HG03558 (cell line): ENCODE results near the gene KIAA0930.
"Not testable (repeated sequence)": the region's sequence is repeated elsewhere in the genome, so short reads cannot be mapped to it uniquely, and the experiment has no call there.

ENCODE experiments used
- ATAC-seq: cut with Tn5 transposase; IDR thresholded peaks from one replicate; pipeline ENCODE4 v1.9.1; 2021; ENCODE audit warnings: moderate number of reproducible peaks; ENCODE audit not compliant: unreplicated experiment; ENCODE audit errors: extremely low read depth

The KIAA0930 gene

DNA sequence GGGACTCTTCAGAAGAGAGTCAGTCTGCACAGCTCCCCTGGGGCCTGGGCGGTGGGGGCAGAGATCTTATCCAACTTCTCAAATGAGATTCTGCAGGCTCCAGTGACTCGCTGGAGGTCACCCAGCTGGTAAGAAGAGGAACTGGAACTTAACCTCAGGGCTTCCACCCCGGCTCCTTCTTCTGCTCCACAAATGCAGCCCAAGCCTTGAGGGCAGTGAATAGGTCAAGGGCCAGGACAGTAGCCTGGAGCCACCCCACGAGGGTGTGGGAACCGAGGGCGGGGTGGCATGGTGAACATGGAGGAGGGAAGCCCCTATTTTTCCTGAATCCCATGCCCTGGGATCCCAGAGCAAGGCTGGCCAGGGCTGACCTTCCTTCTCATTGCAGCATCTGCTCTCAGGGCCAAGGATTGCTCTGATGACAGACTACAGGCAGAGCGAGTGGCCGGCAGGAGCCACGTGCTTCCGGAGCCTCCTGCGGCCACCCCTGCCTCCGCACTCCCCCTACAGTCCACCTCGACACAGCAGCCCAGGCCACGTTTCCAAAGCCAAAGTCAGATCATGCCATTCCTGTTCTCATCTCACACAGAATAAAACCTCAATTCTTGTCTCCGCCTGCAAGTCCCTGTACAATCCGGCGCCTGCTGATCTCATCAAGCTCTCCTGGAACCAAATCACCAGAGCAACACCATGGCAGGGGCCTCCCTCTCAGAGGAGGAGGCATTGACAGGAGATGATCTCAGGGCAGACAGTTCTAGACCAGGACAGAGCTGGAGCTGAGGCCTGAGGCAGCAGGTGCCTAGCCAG is 23.0 kb upstream of the KIAA0930 start:
- no peak for ATAC-seq

- no peak for ATAC-seq
Observed at GRCh38 chr22:45262931-45263462, 22.3 kb upstream of the KIAA0930 start.

DNA sequence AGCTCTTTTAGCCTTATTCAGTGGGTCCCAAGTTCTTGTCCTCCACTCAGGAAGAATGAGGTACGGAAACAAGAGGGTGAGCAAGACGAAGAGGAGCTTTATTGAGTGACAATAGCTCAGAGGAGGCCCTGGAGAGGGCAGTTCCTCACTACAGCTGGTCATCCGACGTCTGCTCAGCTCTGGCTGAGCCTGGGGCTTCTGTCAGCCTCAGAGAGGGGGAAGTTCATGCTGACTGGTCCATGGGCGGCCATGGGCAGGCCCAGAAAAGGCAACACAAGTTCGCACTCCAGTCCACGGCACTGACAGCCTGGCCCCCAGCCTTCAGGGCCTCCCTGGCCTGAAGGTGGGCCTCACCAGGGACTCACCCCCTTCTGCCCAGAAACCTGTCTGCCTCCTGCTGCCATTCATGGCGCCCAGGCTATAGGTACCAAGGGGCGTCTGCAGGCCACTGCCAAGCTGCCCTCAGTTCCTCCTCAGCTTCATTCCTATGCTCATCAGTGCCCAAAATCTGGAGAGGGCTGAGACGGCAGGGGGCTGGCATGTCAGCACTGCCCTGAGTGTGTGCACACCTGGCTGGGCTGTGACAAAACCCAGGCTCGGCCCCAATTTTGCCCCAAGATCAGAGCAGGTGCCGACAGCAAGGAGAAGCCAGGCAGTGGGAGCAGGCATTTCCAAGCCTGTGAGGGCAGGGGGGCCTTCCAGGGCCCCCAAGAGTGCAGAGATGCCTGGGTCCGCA is 21.7 kb upstream of the KIAA0930 start:
- no peak for ATAC-seq

DNA sequence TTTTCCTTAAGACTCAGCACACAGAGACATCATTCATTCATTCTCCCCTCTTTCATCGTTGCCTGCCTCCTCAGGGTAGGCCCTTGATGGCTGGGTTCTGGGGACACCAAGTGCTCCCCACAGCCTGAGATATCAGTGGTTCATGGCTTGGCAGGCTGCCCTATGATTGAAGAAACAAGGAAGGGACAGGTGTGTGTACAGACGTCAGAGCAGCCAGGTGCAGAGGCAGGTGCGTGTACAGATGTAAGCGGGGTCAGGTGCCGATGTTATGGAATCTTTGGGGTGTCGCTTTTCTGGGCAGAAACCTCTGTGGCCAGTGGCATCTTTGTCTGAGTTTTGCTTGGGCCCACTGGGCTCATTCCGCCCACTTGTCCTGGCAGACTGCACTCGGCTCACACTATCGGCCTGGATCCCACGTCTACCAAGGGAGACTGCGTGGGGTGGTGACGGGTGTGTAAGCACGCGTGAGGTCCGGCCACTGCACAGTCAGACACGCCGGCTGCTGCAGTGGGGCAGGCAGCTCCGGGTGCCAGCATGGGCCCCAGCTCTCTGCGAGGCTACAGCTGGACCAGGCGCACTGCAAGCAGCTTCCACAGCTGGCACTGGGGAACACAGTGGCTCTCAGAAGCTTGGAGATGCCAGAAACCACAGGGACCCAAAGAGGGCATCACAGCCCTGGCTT is 20.9 kb upstream of the KIAA0930 start:
- no peak for ATAC-seq

DNA sequence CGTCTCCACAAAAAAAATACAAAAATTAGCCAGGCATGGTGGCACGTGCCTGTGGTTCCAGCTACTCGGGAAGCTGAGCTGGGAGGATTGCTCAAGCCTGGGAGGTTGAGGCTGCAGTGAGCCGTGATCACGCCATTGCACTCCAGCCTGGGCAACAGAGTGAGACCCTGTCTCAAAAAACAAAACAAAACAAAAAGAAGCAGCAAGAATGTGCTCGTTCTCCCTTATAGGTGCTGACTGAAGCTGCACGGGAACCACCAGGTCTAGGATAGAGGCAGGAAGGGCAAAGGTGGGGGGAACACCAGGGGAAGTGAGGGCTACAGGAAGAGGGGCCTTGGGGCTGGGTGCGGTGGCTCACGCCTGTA is 19.7 kb upstream of the KIAA0930 start:
- not testable (repeated sequence) for ATAC-seq

DNA sequence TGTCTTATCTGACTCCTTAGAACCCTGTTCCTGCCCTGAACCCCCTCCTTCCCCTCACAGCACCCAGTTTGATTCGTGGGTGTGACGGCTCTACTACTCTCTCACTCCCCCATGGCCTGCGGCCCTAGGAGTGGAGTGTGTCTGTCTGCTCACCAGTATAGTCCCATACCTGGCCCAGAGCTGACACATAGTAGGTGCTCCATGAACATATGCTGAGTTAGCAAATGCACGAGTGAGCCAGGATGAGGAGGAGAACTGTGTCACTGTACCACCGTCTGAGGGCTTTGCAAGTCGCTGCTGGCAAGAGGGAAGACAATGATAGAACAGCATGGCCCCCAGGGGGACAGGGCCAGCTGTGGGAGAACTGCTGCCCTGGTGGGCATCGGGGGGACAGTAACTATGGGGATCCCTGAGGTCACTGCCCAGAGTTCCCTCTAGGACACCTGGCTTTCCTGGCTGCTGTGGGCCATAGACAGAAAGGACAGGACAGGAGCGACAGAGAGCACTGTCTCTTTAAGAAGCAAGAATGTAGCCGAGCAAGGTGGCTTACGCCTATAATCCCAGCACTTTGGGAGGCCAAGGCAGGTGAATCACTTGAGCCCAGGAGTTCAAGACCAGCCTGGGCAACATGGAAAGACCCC is 19.2 kb upstream of the KIAA0930 start:
- ATAC-seq: no peak

DNA sequence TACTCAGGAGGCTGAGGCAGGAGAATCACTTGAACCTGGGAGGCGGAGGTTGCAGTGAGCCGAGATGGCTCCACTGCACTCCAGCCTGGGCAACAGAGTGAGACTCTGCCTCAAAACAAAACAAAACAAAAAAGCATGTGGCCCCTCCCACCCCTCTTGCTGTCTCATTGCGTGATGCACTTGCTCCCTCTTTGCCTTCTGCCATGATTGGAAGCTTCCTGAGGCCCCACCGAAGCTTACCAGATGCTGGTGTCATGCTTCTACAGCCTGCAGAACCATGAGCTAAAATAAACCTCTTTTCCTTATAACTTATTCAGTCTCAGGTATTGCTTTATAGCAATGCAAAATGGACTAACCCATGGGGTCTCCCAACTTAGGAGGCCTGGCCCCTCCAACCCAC is 17.2 kb upstream of the KIAA0930 start:
- ATAC-seq: not testable (repeated sequence)

DNA sequence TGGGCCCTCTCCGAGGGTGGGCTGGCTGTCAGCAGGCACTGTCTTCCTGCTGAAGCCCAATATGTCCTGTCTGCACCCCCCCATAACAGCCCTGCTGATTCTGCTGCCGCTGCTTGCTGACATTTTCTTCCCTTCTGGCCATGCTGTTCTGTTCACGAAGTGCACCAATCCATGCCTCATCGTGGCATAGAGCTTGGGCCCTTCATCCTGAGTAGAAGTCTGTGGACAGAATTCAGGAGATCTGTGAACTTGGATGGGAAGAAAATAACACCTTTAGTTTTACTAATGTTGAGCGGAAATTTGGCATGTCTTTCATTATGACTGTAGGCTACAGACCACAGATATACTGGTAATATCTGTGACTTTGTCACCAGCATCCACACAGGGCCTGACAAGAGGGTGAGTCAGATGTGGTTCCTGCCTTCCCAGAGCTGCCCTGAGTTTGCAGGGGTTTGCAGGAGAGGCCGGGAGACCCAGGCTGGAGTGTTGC is 14.1 kb upstream of the KIAA0930 start:
- ATAC-seq: no peak

GRCh38 chr22:45254388-45254787 is 13.7 kb upstream of the KIAA0930 start:
- ATAC-seq: no peak

DNA sequence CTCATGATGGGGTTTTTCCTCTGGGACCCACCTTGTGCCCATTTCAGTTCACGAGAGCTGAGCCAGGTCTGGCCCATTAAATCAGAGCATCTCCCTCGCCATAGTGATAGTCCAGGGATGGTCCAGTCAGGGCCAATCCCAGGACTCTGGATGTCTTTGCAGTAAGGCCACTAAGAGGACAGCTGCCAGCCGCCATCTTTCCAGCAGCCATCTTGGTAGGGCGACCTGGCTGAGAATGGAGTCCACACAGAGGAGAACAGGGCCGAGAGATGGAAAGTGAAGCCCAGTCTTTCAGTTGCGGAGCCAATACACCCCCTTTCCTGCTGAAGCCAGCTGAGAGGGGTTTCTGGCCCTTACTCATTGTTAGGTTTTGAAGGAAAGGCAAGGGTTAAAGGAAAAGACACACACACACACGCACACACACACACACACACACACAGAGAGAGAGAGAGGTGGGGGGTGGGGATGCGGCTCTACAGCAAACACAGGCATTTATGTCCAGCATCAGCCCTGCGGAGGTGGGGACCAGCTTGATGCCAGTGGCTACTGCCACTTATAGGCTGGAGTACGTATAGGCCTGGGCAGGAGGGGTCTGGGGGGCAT is 12.4 kb upstream of the KIAA0930 start:
- no peak for ATAC-seq

DNA sequence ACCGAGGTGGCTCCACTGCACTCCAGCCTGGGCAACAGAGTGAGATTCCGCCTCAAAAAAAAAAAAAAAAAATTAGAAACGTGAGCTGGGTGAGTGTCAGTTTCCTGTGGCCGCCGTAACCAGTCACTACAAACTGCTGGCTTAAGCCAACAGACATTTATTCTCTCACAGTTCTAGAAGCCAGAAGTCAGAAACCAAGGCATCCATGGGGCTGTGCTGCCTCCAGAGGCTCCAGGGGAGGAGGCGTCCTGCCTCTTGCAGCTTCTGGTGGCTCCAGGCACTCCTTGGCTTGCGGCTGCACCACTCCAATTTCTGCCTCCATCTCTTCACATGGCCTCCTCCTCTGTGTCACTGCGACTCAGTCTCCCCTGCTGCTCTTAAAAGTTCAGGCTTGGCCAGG is 11.1 kb upstream of the KIAA0930 start:
- ATAC-seq: no peak

- no peak for ATAC-seq
Observed at GRCh38 chr22:45248832-45249561, 8.3 kb upstream of the KIAA0930 start.

DNA sequence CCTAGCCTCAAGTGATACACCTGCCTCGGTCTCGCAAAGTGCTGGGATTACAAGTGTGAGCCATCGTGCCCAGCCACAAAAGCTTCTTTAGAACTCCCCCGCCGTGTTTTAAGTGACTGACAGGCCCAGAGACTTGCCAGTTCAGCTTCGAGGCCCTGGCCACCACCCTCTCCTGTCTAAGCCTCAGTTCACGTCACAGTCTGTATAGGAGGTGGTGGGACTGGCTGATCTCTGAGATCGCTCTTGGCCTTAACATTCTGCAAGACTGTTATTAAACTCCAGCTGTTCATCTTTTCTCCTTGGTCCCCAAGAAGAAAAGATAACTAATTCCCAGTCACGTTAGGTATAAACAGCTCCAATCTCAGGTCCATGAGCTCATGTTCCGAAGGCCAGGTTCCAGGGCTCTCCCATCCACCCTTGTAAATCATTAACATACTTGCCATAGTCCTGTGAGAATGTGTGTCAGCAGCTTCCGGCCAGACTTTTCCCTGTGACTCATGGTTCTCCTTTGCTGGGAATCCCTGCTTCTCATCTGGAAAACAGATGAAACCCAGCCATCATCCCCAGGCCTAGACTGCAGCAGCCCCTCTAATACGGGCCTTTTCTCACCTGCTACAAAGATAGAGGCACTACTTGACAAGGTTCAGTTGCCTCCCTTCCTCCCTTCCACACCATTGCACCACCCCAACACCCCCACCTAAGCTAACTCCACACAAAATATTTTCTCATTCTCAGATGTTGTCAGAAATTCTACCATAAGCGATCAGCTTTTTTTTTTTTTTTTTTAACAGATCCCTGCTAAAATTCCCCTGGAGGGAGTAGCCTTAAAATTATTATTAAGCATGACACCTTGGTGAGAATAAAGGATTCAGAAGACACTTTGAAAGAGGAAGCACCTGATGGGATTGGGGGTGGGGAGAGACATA is 5.6 kb upstream of the KIAA0930 start:
- no peak for ATAC-seq

GRCh38 chr22:45244916-45245315 is 4.2 kb upstream of the KIAA0930 start:
- ATAC-seq: no peak

DNA sequence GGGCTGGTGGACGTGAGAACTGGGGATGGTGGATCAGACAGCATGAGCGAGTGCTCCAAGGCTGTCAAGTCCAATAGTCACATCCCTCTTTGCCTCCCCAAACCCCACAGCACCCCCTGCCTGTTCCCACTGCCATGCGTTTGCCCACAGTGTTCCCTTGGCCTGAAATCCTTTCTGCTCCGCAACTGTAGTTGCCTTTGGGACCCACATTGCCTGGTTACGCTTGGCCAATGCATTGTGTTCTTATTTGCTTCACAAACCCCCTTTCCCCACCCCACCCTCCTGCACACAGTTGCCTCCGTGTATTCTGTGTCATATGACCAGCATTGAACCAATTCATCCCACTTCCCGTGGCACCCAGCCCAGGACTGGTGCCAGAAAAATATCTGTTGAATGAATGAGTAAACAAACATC is 2.1 kb upstream of the KIAA0930 start:
- ATAC-seq: no peak

DNA sequence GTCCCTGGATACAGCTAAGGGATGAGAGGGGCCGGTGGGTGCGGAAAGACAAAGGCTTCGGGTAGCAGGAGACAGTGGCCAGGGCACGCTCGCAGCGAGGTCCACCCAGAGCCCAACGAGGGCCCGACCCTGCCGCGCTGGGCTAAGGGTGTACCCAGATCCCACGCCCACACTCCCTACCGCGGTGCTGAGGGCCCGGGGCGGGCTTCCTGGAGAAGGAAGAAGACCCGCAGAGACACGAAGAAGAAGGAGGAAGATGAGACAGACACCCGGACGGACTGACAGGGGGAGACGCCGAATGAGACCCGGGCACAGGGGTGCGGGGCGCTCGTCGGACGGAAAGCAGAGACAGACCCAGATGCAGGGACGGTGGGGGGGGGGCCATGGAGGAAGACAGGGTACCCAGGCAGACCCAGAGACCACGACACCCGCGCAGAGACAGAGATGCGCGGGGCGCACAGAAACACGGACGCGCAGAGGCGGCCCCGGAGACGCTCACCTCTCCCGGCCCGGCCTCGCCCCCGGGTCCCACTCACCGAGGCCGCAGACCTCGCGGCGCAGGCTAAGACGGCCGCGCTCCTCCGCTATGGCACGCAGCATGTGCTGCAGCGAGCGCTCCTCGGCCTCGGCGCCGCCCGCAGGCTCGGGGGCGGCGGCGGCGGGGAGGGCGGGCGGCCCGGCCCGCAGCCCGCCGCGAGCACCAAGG is 437 bp downstream of the KIAA0930 start:
- ATAC-seq: no peak

GRCh38 chr22:45239681-45240051 is 1.0 kb downstream of the KIAA0930 start:
- ATAC-seq: no peak
